T1000 (cell line): Measurements from ENCODE around the gene SMAD7.

Source experiments
- DNase-seq: peaks from one replicate; lab custom pipeline; 2025; ENCODE audit warnings: mixed read lengths; lab: John Stamatoyannopoulos, UW

Gene SMAD7

DNA sequence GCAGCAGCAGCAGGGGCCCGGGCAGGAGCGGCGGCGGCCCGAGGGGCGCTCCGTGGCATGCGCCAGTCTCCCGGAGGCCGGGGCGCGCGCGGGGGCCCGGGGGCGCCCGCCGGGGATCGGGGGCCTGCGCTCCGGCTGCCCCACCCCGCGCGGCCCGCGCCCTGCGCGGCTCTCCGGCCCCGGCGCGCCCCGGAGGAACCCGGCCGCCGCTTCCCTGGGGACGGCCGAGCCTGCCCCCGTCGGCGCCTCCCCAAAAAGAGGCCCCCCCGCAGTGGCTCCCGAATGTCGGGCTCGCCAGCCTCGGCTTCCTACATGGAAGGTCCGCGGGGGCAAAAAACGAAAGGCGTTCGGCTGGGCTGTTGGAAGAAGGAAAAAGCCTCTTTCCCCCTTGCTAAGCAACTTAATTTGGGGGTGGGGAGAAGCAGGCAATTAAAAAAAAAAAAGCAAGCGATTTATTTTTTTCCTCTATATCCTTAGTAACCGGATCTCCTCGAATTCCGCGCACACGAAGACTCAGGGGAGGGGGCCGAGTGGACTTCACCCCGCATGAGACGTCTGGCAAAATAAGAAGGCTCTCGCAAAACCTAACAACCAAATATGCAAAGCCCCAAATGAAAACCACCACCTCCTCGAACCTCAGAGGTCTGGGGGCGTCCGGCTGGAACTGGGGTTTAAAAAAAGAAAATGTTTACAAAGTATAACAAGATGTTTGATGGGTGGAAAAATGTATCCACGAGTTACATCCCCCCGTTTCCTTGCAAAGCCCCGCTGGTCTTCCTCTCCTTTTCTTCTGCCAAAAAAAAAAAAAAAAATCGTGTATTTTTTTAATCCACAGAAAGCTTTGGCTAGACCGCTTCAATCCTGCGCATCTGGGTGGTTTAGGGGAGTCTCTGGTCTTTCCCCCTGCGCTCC lies at the start of gene SMAD7:
SMAD7 (minus strand) TSS at position 430 of the 912 bp plus-strand sequence. CDS start 541 bp downstream, outside the sequence.
- peak; percentile 47 for DNase-seq

- no peak for DNase-seq
These were observed 48.8 kb upstream of the SMAD7 start for GRCh38 chr18:48999569-48999968.

DNA sequence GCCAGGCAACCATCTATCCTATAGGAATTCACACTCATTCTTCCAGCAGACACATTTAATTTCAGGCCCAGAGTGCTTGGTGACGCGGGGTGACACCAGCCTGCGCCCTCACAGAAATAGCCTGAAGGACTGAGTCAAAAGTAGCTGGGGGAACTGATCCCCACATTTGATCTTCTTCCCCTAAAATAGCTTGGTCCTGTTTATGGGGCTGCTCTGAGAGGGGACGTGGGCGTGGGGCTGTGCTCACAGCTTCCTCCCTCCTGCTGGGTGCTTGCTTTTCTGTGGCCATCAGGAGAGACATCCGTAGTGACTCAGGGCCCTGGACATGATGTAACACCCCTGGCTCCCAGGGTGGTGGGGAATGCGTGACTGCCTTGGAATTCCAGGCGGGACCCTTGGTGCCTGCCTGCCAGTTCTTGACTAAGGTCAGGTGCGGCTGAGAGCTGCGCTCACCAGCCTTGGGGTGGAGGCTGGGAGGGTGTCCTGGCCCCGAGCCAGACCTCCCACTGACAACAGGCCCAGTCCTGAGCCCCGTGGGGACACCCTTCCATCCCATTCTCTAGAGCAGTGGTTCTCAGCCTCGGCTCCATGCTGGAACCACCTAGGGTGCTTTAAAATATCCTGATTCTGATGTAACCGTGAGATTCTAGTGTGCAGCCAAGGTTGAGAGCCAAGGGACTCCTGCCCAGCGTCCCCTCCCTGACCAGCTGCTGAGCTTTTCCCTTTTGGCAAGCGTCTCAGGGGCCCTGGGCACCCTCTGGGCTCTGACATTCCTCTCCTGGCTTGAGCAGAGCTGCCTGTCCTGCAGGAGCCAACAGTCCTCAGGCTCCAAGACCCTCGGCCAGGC lies 47.4 kb upstream of the SMAD7 start:
- DNase-seq, result peak; percentile 86

GRCh38 chr18:48997681-48997984 lies 46.9 kb upstream of the SMAD7 start:
- DNase-seq, result no peak

DNA sequence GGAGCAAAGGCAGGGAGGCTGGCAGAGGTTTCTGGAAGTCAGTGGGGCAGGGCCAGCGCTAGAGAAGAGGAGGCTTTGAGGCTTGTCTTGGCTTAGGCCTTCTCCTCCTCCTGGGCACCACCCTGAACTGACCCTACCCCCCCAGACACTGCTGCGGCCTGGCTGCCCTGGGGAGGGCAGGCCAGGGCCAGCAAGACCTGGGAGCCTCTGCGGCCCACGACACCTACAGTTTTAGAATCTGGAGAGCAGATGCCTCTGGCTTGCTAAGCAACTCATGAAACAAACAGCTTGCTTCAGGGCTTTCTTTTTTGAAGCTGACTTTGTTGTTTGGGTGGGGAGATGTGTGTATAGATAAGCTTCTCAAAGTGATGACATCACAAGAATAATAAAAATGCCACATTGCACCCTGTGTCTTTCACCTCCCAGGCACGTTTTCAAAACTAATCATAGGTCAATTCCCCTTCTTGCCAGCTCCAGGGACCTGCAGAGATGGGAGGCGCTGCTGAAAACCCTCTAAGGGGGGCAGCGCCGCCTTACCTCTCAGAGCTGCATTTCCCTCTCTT lies 46.2 kb upstream of the SMAD7 start:
- peak; percentile 54 for DNase-seq

- no peak for DNase-seq
These were observed 45.3 kb upstream of the SMAD7 start for GRCh38 chr18:48996041-48996440.

GRCh38 chr18:48994926-48995835 lies 44.4 kb upstream of the SMAD7 start:
- DNase-seq, result no peak

GRCh38 chr18:48994044-48994651 lies 43.4 kb upstream of the SMAD7 start:
- DNase-seq, result peak; percentile 65

GRCh38 chr18:48993586-48993985 lies 42.8 kb upstream of the SMAD7 start:
- no peak for DNase-seq

DNA sequence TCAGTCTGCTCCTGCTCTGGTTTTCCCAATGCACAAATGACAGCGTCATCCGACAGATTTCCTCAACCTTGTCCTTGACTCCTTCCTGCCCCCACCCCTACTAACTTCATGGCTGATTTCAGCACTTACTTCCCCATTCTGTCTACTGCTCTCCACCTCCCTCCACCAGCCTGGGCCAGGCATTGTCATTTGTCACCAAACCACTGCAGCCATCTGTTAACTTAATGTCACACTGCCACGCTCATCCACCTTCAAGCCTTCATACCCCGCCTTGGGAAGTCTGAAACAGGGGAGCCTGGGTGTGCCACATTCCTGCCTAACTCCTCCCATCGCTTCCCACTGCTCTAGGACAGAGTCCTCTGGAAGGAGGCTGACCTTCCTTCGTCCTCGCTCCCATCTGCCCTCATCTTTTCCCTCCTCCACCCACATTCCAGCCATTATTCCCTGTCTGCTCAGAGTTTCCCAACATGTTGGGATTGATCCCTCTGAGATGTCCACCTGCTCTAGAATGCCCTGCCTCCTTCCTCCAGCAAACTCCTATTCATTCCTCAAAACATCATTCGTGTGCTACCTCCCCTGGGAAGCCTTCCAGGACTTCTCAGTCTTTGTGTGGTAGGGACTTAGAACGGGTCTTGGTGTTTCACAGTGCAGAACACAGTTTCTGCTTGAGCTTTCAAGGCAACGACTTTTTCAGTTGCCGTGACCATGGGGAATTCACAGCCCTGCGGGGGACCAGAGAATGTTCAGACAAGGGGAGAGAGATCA lies 42.2 kb upstream of the SMAD7 start:
- no peak for DNase-seq

DNA sequence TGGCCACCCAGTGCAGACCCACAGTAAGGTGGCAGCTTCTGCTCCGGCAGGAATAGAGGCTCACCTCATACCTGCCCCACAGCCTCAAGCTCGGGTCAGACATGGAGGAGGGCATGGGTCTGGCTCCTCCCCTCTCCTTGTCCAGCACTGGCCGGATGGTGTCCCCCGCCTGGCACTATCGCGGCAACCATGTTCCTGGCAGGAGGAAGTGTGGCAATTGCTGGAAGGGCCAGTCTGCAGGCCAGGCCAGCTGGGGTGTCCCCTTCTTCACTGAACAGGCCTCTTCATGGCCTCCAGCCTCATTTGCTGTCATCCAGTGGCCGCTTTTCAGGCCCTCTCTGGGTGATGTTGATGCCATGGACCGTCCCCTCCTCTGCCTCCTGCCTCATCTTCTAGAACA lies 41.4 kb upstream of the SMAD7 start:
- DNase-seq, result no peak

GRCh38 chr18:48991676-48992075 lies 40.9 kb upstream of the SMAD7 start:
- no peak for DNase-seq

DNA sequence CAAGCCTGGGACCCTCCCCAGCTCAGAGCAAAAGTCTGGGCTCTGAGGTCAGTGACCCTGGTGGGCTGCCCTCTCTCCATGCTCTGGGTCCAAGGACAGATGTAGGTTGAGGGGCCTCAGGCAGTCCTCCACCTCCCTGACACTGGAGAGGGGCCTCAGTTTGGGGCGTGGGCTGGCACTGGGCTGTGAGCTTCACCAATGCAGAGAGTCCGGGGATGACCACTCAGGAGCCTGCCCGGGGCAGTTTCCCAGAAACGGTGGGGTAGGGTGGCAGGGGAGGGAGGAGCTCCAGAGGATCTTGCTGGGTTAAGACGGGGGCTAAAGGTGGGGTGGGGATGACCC lies 40.5 kb upstream of the SMAD7 start:
- DNase-seq, result no peak

- no peak for DNase-seq
These were observed 39.9 kb upstream of the SMAD7 start for GRCh38 chr18:48990481-48991318.

DNA sequence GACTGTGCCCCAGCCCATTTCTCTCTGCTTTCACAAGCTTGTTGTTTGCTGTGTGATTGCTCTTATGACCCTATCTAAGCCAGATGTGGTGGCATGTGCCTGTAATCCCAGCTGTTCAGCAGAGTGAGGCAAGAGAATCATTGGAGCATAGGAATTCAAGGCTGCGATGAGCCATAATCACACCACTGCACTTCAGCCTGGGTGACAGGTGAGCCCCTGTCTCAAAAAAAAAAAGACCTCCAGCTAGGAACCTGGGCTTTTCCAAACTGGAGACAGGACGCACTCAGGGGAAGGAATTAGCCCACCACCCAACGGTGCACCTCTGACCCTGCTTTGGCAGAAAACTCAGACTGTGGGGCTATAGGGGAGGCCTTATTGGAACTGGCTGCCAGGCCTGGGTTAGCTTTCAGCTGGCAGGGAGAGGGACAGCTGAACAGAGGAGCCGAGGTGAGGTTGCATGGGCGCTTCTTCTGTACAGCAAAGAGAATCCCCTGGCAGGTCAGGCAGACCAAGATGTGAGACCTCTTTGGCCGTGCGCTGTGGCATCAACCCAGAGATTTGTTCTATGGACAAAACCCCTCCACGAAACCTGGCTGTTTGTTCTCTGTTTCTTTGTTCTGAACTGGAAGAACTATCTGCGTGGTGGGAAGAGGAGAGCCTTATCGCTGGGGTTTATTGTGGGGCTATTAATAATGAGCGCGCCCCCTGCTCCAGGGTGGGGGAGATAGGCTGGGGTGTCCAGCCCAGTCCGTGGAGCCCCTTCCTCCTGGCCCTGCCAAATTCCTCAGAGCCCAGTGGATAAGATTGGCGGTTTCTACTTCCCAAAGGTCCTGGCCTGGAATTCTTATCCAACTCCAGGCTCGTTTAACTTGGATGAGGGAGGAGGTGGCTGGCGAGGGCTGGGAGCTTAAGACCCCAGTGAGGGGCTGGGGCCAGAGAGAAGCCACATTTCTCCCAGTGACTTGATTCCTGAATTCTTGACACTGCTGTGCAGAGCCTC lies 38.8 kb upstream of the SMAD7 start:
- no peak for DNase-seq

- DNase-seq, result no peak
These were observed 37.9 kb upstream of the SMAD7 start for GRCh38 chr18:48988508-48989303.

GRCh38 chr18:48987821-48988220 lies 37.1 kb upstream of the SMAD7 start:
- no peak for DNase-seq
